NK-92 (cell line): ENCODE data around the gene GPR139.

Experiments used
- DNase-seq: peaks from one replicate; lab custom pipeline; 2025; ENCODE audit not compliant: unreplicated experiment; lab: John Stamatoyannopoulos, UW

GPR139 gene

DNA sequence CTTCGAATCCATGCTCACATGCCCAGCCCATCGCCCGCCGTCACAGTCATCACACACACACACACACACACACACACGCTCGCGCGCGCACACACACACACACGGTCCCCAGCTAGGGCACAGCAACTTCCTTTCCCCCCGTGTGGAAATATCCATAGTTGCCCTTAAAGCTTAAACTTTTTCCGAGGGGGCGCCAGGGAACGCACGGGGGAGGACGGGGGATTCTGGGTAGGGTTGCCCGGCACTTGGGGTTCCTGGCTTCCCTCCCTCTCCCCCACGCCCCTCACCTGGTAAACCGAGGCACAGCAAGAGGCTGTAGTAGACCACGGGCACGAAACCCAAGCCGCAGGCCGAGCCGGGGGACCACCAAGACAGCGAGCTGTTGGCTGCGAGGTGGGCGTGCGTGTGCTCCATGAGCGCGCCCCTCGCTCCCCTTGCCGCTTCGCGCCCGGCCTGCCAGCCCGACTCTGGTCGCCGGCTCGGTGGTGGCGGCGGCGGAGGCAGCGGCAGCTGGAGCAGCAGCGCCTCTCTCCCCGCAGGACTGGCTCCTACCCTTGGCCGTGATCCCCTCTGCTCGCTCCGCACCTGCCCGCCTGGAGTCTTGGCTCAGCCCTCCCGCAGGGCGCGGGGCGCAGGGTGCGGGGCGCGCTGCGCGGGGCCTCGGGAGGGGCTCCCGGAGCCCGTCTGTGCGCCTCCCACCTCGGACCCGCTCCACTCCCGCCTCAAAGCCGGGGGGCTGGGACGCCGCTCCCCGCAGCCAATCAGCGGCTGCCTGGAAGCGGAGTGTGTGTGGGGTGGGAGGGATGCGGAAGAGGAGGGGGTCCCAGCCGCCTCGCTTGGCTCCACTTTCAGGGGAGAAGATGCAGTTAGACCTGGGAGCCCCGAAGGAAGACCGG is at the start of gene GPR139:
Gene GPR139 (minus strand): TSS at position 688 of the 896 bp plus-strand sequence. CDS start 274 bp downstream, at position 414.
- no peak for DNase-seq

DNA sequence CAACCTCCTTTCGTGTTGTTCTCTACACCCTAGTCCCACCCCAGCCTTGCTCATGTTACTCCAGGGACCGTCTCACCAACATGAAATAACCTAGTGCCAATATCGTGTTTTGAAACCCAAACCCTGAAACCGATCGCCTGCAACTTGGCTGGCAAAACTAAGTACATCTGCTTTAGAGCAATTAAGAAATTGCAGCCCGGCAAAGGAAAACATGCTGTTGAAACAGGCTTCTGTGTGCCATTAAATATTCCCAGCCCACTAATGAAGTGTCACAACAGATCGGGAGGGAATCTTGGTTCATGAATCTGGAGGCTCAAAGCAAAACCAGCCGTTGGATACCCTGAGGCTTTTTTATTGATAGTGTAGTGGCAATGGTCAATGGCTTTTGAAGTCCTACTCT is 48.3 kb upstream of the GPR139 start:
- DNase-seq: no peak

DNA sequence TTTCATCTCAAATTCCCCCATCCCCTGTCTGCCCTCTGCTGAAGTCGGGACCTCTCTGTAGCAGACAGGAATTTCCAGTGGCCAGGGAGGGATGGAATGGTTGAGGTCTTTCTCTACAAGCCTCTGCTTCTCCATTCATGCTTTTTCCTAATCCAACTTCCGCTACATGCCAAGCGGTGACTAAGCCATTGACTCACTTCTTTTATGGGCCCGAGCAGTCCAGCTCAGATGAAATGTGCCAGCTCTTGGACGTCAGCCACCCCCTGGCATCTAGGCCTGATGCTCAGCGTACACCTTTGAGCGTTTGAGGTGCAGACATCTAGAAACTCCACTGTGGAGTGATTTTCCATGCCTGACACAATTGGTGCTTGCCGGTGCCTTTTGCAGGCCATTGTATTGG is 40.7 kb upstream of the GPR139 start:
- DNase-seq: no peak

DNA sequence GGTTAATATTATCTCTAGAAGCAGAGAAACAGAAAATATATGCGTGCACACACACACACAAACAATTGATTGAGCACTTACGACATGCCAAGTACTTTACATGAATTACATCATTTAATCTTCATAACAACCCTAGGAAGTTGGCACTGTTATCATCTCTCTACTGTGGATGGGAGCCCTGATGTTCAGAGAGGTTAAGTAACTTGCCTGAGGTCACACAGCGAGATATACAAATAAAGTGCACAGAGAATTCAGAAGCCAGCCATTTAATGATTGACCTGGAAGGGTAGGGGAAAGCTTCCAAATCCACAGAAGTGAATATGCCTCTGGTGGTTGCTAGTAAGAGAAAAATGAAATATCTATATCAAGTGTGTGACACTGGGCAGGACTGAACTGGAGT is 37.5 kb upstream of the GPR139 start:
- no peak for DNase-seq

DNA sequence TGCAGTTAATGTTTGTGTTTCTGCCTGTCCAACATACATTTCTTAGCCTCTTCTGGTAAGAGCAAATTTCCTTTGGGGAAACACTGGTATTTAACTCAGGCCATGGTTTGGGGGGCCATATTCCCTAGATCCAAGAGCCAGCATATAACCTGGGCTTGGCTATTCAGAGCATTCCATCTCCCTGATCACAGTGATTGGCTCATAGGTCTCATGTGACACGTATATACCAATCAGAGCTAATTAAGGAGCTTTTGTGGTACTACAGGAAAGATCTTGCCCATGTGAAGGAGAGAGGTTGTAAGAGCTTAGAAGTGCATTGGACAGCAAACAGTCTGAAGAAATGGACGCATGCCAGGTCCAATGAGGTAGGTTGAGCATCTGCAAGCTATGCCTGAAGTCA is 33.4 kb upstream of the GPR139 start:
- no peak for DNase-seq

DNA sequence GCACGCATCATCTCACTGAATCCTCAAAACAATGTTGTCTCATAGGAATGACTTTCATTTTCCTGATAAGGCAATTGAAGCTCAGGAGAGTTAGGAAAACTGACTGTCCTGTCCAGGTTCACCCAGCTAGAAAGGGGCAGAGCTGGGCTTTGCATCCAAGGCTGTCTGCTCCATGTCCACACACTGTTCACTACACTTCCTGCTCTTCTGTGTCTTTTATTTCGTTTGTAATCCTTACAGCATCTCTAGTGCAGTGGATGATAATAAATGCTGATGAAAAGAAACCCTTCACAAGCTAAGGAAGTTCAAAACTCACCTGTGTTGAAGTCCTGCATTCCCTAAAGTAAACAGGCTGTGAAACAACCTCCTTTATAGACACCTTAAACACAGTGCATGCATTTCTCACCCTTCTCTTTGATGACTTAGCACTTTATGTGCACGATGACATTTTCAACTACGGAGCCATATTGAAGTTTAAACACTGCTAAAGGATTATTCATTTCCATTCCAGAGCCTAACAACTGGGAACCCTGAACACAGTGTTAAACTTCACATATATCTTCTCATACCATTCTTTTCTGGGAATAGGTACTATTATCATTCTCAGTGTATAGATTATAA is 31.0 kb upstream of the GPR139 start:
- no peak for DNase-seq

- no peak for DNase-seq
These were observed 28.8 kb upstream of the GPR139 start for GRCh38 chr16:20102521-20102920.

DNA sequence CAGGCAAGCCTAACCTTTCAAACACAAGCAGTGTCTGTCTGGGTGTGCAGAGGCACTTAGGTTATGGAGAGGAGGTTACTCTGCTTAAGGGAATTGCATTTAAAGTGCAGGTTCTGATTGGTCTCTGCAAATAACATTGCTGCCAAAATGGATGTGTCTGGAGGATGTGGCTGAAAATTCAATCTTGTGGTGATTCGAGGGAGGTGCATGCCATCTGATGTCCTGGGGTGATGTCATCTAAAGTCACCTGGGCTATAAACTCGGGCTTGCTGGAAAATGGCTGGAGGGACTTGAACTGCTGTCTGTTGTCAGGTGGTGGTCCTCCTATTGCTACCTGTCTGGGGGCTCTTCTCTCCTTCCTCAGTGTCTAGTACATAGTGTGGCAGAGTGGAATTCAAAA is 28.3 kb upstream of the GPR139 start:
- no peak for DNase-seq

DNA sequence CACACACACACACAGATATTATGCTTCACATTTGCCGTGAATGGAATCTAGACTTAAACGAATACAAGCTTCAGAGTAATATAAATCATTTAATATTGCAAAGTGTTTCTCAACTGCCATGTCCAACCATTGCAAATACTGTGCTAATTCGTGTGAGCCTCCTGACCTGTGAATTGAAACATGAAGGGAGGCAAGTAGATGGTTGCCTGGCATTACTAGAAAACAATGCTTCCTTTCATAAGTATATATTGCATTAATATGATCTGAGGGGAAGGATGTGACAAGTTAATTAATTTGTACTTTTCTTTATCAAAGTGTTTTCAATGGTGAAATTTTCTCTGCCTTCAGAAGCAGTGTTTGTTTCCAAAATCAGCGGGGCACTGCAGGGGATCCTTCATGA is 25.7 kb upstream of the GPR139 start:
- no peak for DNase-seq

DNA sequence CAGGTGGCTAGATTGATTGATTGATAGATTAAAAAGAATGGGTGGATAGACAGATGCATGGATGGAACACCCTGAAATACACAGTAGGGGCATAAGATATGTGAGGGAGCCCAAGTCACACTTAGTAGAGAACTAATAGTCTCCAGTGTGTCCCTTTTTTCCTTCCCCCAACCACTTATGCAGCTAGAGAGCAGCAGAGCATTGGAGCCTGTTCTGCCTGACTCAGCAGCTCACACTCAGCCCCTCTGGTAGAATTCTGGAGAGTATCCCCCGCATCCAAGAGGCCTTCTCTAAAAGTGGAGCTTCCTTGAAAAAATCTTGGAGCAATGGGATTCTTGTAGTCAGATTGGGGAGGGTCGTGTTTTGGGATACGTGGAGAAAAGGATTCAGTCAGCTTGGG is 20.5 kb upstream of the GPR139 start:
- DNase-seq: no peak

DNA sequence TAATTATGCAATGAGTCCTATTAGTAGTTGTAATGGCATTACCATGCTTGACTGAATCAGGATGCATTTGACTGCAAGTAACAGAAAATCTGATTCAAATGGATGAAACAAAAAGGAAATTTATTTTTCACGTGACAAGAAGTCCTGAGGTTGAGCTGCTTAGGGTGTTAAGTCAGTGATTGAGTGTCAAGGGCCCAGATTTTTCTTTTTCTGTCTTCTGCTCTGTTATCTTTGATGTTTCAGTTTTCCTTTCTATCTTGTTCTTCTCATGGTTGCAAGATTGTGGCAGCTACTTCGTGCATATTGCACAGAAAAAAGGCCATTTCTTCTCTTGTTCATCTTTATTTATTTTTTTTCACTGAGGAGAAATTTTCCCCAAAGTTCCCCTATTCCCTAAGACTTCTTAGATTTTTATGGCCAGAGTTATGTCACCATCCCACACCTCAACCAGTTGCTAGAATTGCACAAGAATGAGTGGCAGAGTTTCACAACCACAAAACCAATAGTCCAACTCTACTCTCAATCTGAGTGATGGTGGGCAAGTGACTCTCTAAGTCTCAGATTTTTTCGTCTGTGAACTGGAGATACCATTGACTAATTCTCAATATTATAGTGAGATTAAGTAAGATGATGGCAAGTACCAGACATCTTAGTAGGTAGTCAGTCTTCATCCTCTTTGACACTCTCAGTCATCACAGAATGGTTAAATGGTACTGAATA is 15.7 kb upstream of the GPR139 start:
- DNase-seq: no peak

DNA sequence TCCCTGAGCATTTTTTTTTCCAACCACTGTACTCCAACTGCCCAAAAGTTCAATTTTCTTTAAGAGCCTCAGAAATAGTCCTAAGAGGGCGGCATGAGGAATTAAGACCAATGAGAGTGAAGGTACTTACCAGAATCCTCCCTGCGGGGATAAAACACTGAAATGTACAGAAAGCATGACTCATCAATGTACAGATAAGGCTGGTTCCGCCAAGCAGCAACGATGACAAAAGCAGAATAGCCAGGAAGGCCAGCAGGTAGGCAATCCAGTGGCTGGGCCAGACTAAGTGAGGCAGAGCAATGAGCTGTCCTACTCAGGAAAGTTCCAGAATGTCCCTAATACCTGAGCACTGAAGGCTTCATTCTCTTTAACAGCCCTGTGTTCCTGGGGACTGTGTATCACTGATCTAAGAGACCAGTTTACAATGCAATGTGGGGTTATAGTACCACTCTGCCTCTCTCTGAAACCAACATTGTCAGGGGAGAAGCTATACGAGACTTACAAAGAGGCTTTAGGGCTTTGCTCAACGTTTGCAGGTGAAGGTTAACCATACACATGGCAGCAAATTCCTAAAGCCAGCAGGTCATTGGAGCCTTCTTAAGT is 11.0 kb upstream of the GPR139 start:
- DNase-seq: no peak

GRCh38 chr16:20079106-20079505 is 5.4 kb upstream of the GPR139 start:
- no peak for DNase-seq

DNA sequence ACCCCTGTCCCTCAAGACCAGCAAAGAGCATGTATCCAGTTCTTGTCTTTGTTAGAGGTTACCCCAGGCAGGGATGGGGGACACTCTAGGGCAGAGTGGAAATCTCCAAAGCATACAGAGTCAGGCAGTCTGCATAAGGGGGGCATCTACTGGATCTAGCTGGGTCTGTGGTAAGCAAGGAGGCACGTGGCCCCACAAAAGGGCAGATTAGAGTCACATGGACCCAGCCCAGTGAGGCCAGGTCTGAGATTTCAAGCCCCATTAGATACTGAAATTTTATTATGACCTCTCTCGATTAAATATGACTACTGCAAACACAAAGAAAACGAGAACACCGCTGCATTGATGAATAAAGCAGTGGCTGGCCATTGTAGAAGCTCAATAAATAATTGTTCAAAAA is 1.6 kb upstream of the GPR139 start:
- no peak for DNase-seq

- DNase-seq: no peak
These were observed 655 bp upstream of the GPR139 start for GRCh38 chr16:20074099-20074991.

DNA sequence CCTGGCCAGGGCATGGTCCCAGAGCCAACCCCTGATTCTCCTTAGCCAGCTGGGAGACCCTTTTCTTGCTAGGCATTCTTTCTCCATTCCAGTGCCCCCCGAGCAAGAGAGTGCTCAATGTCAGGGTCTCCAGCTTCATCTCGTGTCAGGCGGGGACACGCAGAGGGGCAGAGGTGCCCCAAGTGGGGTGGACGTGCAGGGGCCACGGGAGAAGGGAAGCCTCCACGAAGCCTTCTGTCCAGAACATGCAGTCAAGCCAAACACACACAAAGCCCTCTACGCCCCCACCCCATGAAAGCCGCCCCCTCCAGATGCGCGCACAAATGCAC is 852 bp downstream of the GPR139 start:
- no peak for DNase-seq

- DNase-seq: no peak
These were observed 1.4 kb downstream of the GPR139 start for GRCh38 chr16:20072146-20072873.

DNA sequence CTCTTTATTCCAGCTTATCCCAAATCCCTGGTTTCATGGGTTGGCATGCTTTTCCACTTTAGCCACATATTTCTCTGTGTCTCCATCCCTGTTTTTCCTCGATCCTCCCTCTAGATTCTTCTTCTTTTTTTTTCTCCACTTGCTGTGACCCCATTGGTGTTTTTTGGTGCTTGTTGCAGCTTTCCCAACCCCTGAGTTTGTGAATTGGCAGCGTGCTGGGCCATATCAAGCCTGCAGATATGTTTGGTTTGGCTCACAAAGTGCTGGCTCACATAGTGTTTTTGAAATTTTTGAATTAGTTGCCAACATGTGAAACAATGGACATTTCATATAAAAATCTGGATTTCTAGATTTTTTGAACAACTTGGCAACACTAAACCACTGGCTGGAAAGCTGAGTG is 8.8 kb downstream of the GPR139 start:
- DNase-seq: no peak

GRCh38 chr16:20064520-20064919 is 9.2 kb downstream of the GPR139 start:
- no peak for DNase-seq

DNA sequence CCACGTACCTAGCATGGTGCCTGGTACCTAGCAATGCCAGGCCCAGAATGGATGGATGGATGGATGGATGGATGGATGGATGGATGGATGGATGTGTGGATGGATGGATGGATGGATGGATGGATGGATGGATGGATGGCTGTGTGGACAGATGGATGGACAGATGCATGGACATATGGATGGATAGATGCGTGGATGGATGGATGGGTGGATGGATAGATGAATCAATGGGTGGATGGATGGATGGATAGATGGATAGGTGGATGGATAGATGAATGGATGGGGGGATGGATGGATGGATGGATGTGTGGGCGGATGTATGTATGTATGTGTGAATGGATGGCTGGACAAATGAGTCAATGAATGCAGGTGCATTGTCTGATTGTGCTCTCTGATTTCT is 12.6 kb downstream of the GPR139 start:
- no peak for DNase-seq
